ENCODE data around the gene LGALSL. TPM values are rescaled to one million over a fixed set of nuclear protein-coding genes. Genes with fewer than 3 reads are reported as not detected.

LGALSL gene
- total and polyA plus RNA-seq, 9 of the 15 experiments (the other 6 are each of a cell fraction or from before 2014, with no cell fraction given), result 0.04 to 0.29 (median 0.14) TPM; not detected in 3

- FAIRE-seq (no peak), DNase-seq (ENCODE audit: extremely low read depth in 1 of 4, low spot score in 3 of 4) (no peak), ATAC-seq (no peak)
- Histone ChIP-seq H3K9me3 (replicated peaks; ENCODE audit: control insufficient read depth, insufficient read depth, low read depth, low read length) (no peaks in the 10 kb centered on the region), H3K36me3 (ENCODE audit: control insufficient read depth, insufficient read depth, low read length) (no peaks in the 10 kb centered on the region), H3K4me1 (replicated peaks in 1 of 2; ENCODE audit: control insufficient read depth in 2 of 2, insufficient read depth in 2 of 2, low read length in 2 of 2) (no peaks in the 10 kb centered on the region), H3K27ac (ENCODE audit: extremely low read depth, low read depth, low read length) (no peak overlapping the region), H3K79me2 (ENCODE audit: control insufficient read depth, insufficient read depth, low read length) (no peaks in the 10 kb centered on the region), H2AFZ (ENCODE audit: low read depth, low read length) (no peak overlapping the region), H4K20me1 (replicated peaks; ENCODE audit: control insufficient read depth, insufficient read depth, low read length) (no peaks in the 10 kb centered on the region), H3K4me2 (ENCODE audit: insufficient read depth, low read length) (no peak overlapping the region), H3K27me3 (ENCODE audit: control insufficient read depth in 2 of 2, insufficient read depth in 2 of 2, low read length in 2 of 2) (peaks cover 0 to 13% of the 10 kb centered on the region in 2 experiments; a peak in 2 of 5 replicates), H3K9me1 (ENCODE audit: control insufficient read depth, insufficient read depth, low read length) (no peaks in the 10 kb centered on the region), H3K9ac (ENCODE audit: insufficient read depth in 1 of 2, low read depth in 2 of 2, low read length in 2 of 2) (no peak overlapping the region), H3K4me3 (no peak overlapping the region)
- intact Hi-C loops (cut with micrococcal nuclease), result no loop called here
- TF ChIP-seq ZNF41 (CRISPR knock-in tag; conservative IDR thresholded peaks at IDR 0.05) (no peak), RBM39 (optimal IDR thresholded peaks at IDR 0.05; ENCODE audit: low read depth, low read length) (no peak), ERF (CRISPR knock-in tag; IDR thresholded peaks at IDR 0.05) (no peak), TEAD1 (CRISPR knock-in tag; IDR thresholded peaks at IDR 0.05) (no peak), PCBP1 (IDR thresholded peaks at IDR 0.05; ENCODE audit: low read depth, low read length, poor library complexity, severe bottlenecking) (no peak), BHLHE40 (IDR thresholded peaks at IDR 0.05; ENCODE audit: low read length) (no peak), TRIM28 (IDR thresholded peaks at IDR 0.05) (no peak), NFRKB (IDR thresholded peaks at IDR 0.05; ENCODE audit: low read depth) (no peak), CBX8 (IDR thresholded peaks at IDR 0.05; ENCODE audit: borderline replicate concordance, extremely low read depth, low read depth, low read length, poor library complexity, severe bottlenecking) (no peak), HNRNPK (IDR thresholded peaks at IDR 0.05; ENCODE audit: low read depth, low read length, poor library complexity, severe bottlenecking) (no peak), MED1 (CRISPR knock-in tag; IDR thresholded peaks at IDR 0.05; ENCODE audit: borderline replicate concordance) (no peak), MECOM (CRISPR knock-in tag; IDR thresholded peaks at IDR 0.05) (no peak)
- TF ChIP-seq, protein P1, sequence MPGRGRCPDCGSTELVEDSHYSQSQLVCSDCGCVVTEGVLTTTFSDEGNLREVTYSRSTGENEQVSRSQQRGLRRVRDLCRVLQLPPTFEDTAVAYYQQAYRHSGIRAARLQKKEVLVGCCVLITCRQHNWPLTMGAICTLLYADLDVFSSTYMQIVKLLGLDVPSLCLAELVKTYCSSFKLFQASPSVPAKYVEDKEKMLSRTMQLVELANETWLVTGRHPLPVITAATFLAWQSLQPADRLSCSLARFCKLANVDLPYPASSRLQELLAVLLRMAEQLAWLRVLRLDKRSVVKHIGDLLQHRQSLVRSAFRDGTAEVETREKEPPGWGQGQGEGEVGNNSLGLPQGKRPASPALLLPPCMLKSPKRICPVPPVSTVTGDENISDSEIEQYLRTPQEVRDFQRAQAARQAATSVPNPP (IDR thresholded peaks at IDR 0.05; ENCODE audit: borderline replicate concordance, insufficient read depth, insufficient read length), result no peak
- TF ChIP-seq, protein P2, sequence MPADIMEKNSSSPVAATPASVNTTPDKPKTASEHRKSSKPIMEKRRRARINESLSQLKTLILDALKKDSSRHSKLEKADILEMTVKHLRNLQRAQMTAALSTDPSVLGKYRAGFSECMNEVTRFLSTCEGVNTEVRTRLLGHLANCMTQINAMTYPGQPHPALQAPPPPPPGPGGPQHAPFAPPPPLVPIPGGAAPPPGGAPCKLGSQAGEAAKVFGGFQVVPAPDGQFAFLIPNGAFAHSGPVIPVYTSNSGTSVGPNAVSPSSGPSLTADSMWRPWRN (IDR thresholded peaks at IDR 0.05; ENCODE audit: low read depth), result no peak
- TF ChIP-seq, protein P3, sequence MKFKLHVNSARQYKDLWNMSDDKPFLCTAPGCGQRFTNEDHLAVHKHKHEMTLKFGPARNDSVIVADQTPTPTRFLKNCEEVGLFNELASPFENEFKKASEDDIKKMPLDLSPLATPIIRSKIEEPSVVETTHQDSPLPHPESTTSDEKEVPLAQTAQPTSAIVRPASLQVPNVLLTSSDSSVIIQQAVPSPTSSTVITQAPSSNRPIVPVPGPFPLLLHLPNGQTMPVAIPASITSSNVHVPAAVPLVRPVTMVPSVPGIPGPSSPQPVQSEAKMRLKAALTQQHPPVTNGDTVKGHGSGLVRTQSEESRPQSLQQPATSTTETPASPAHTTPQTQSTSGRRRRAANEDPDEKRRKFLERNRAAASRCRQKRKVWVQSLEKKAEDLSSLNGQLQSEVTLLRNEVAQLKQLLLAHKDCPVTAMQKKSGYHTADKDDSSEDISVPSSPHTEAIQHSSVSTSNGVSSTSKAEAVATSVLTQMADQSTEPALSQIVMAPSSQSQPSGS (CRISPR knock-in tag; IDR thresholded peaks at IDR 0.05), result no peak
- 3% methylated on average over 2 of the region's 2 CpGs for WGBS (ENCODE audit: insufficient coverage, low coverage, missing lambda C conversion rate)
- CTCF ChIA-PET (ENCODE audit: low intra/inter-chr PET ratio), result interaction anchor here (0.7 kb wide), 1 partner anchor 1616 kb away, joined by 3 read pairs; no protein-coding TSS in a partner anchor
- POLR2A ChIA-PET, result interaction anchor here (0.5 to 1.5 kb wide), 3 partner anchors 9 to 859 kb away, joined by 3 to 4 read pairs (median 3); partner anchors contain the start of gene MDH1
- in situ Hi-C loops (cut with MboI), result no loop called here
- BruUV-seq (replicated peaks), result no TSS peak
Observed at GRCh38 chr2:64447317-64448040, 6.5 kb upstream of the LGALSL start.

All from K562 (cell line).